CD4-positive, alpha-beta T cell (primary cell): Measurements from ENCODE around the gene DUS1L. TPM values are rescaled to one million over a fixed set of nuclear protein-coding genes. Genes with fewer than 3 reads are reported as not detected.

ENCODE experiments used
- ATAC-seq: fragments of 200-7000 bp; cut with Tn5 transposase; one replicate; pipeline ENCODE4 v1.10.0; 2022; ENCODE audit warnings: mild to moderate bottlenecking; ENCODE audit not compliant: poor library complexity
- CTCF ChIA-PET: fragments of 350-600 bp; sonication (Branson Sonifier 250); formaldehyde crosslinking; loops from one replicate; lab custom pipeline; 2021; ENCODE audit warnings: antibody characterized with exemption, inconsistent platforms; lab: Charles Lee
- POLR2A ChIA-PET: fragments of 350-600 bp; sonication (Branson Sonifier 250); formaldehyde crosslinking; loops from one replicate; lab custom pipeline; 2021; ENCODE audit warnings: antibody characterized with exemption, inconsistent platforms; lab: Charles Lee
- DNase-seq, 14 experiments: peaks; one replicate each; pipeline ENCODE4 v3.0.0-alpha.2; 2013 to 2020; ENCODE audit warnings: mixed read lengths in 2 of 14
- H3K27ac ChIP-seq, 2 donors: one replicate each; pipeline versions ENCODE4 v1.5.1 to v1.7.0; 2013; ENCODE audit warnings: low read length in 2 of 2, low read depth in 1 of 2, mild to moderate bottlenecking in 1 of 2
- H3K27me3 ChIP-seq, 2 experiments: 1 replicate in 1 of 2; 2 replicates in 1 of 2; pipeline versions ENCODE4 v1.6.1 to v1.7.0; 2013; ENCODE audit warnings: low read length in 2 of 2, control low read depth in 1 of 2, mild to moderate bottlenecking in 1 of 2, moderate library complexity in 1 of 2; ENCODE audit not compliant: insufficient read depth in 2 of 2, control insufficient read depth in 1 of 2
- H3K36me3 ChIP-seq: one replicate; pipeline ENCODE4 v1.6.1; 2013; ENCODE audit warnings: low read length, control low read depth; ENCODE audit not compliant: insufficient read depth
- H3K4me1 ChIP-seq: one replicate; pipeline ENCODE4 v1.6.1; 2013; ENCODE audit warnings: low read length, control low read depth; ENCODE audit not compliant: insufficient read depth
- H3K4me3 ChIP-seq: one replicate; pipeline ENCODE4 v1.5.1; 2013; ENCODE audit warnings: mild to moderate bottlenecking, low read length, moderate library complexity
- H3K9me3 ChIP-seq, 2 experiments: 1 replicate in 1 of 2; 2 replicates in 1 of 2; pipeline versions ENCODE4 v1.6.1 to v1.7.0; 2013; ENCODE audit warnings: low read length in 2 of 2, mild to moderate bottlenecking in 2 of 2, control low read depth in 1 of 2, moderate library complexity in 1 of 2; ENCODE audit not compliant: control insufficient read depth in 1 of 2, insufficient read depth in 1 of 2
- H3K27ac Mint-ChIP-seq: one replicate; pipeline ENCODE4 v1.8.0; 2020; ENCODE audit warnings: mixed read lengths
- H3K27me3 Mint-ChIP-seq: one replicate; pipeline ENCODE4 v1.8.0; 2021; ENCODE audit warnings: mixed read lengths
- H3K36me3 Mint-ChIP-seq: one replicate; pipeline ENCODE4 v1.8.0; 2021; ENCODE audit warnings: low read depth, mixed read lengths
- H3K4me1 Mint-ChIP-seq: one replicate; pipeline ENCODE4 v1.8.0; 2021; ENCODE audit warnings: low read depth, mixed read lengths
- H3K4me3 Mint-ChIP-seq: one replicate; pipeline ENCODE4 v1.8.0; 2020; ENCODE audit warnings: mild to moderate bottlenecking, mixed read lengths
- H3K9me3 Mint-ChIP-seq: one replicate; pipeline ENCODE4 v1.8.0; 2020; ENCODE audit warnings: mixed read lengths
- CTCF ChIP-seq: fragments of 200-600 bp; IDR thresholded peaks from one replicate; pipeline ENCODE4 v1.8.0; 2022; ENCODE audit warnings: antibody characterized with exemption, mild to moderate bottlenecking
- intact Hi-C, 2 experiments: fragments of 100-400 bp; cut with DNase I in 1 of 2; cut with micrococcal nuclease in 1 of 2; formaldehyde crosslinking; loops; one replicate each; pipeline versions ENCODE4 v1.15.1 to v1.9.0; 2023 to 2025; cut with DNase I, micrococcal nuclease
- total RNA-seq, 174 experiments: library from RNA in 2 of 174; stranded (reverse) in 2 of 174; gene quantifications; one replicate each; pipeline ENCODE4 v1.2.3 and lab custom pipeline; 2021 to 2026

The DUS1L gene
- total RNA-seq, 2 experiments from 2014 or later, result 160 to 163 TPM

GRCh38 chr17:82008258-82008940 lies 57.2 kb downstream of the DUS1L start:
- no peak for DNase-seq
- Histone ChIP-seq H3K27me3 (no peaks in the 10 kb centered on the region), H3K9me3 (no peaks in the 10 kb centered on the region), H3K4me1 (no peaks in the 10 kb centered on the region), H3K27ac (no peak overlapping the region), H3K36me3 (no peaks in the 10 kb centered on the region), H3K4me3 (no peak overlapping the region)
- Mint-ChIP-seq H3K27me3 (no peaks in the 10 kb centered on the region), H3K36me3 (no peaks in the 10 kb centered on the region), H3K27ac (no peak overlapping the region), H3K4me1 (no peaks in the 10 kb centered on the region), H3K9me3 (no peaks in the 10 kb centered on the region), H3K4me3 (no peak overlapping the region)
- TF ChIP-seq CTCF, result no peak
- POLR2A ChIA-PET, result no interaction called here
- intact Hi-C loops, result no loop called here
- ATAC-seq, result no peak
- CTCF ChIA-PET, result no interaction called here

Other genes starting within 250 kb of the DUS1L start
- 10 to 100 TPM; 36.9 to 37.7 TPM for gene MCRIP1, start 232.5 kb downstream of the DUS1L start, total RNA-seq
- not detected for gene PPP1R27, start 230.8 kb downstream of the DUS1L start, total RNA-seq
- gene P4HB, start 205.3 kb downstream of the DUS1L start, total RNA-seq, result 100 to 1,000 TPM; 223 to 233 TPM
- gene ARHGDIA, start 194.5 kb downstream of the DUS1L start, total RNA-seq, result 100 to 1,000 TPM; 706 to 715 TPM
- gene ALYREF, start 174.2 kb downstream of the DUS1L start, total RNA-seq, result 100 to 1,000 TPM in 1 of 2 experiments, 10 to 100 TPM in 1; 93.3 to 101 TPM
- 10 to 100 TPM; 27.9 to 28.9 TPM for gene ANAPC11, start 174.1 kb downstream of the DUS1L start, total RNA-seq
- under 1 TPM in 1 of 2 experiments, not detected in 1; 0.20 TPM for gene NPB, start 163.6 kb downstream of the DUS1L start, total RNA-seq
- gene PCYT2, start 154.4 kb downstream of the DUS1L start, total RNA-seq, result 10 to 100 TPM; 18.7 to 18.9 TPM
- 10 to 100 TPM; 56.7 to 57.5 TPM for gene SIRT7, start 147.6 kb downstream of the DUS1L start, total RNA-seq
- gene MAFG, start 138.1 kb downstream of the DUS1L start, total RNA-seq, result 10 to 100 TPM; 10.8 to 13.3 TPM
- 1 to 10 TPM in 1 of 2 experiments, under 1 TPM in 1; 0.38 to 1.0 TPM for gene PYCR1, start 128.5 kb downstream of the DUS1L start, total RNA-seq
- gene MYADML2, start 118.6 kb downstream of the DUS1L start, total RNA-seq, result not detected
- gene NOTUM, start 104.6 kb downstream of the DUS1L start, total RNA-seq, result not detected
- 10 to 100 TPM; 19.1 to 22.7 TPM for gene ASPSCR1, start 88.2 kb downstream of the DUS1L start, total RNA-seq
- 10 to 100 TPM; 14.9 to 19.6 TPM for gene CENPX, start 42.9 kb downstream of the DUS1L start, total RNA-seq
- gene LRRC45, start 42.5 kb downstream of the DUS1L start, total RNA-seq, result 10 to 100 TPM; 17.7 to 17.9 TPM
- 1 to 10 TPM; 3.3 to 5.3 TPM for gene RAC3, start 34.1 kb downstream of the DUS1L start, total RNA-seq
- 100 to 1,000 TPM; 103 to 119 TPM for gene DCXR, start 28.1 kb downstream of the DUS1L start, total RNA-seq
- gene RFNG, start 14.0 kb downstream of the DUS1L start, total RNA-seq, result 10 to 100 TPM; 28.1 to 31.2 TPM
- gene GPS1, start 13.9 kb downstream of the DUS1L start, total RNA-seq, result 10 to 100 TPM; 64.6 to 69.3 TPM
- gene FASN, start 32.4 kb upstream of the DUS1L start, total RNA-seq, result 100 to 1,000 TPM; 168 to 174 TPM
- 100 to 1,000 TPM; 129 to 135 TPM for gene CCDC57, start 147.0 kb upstream of the DUS1L start, total RNA-seq
- 10 to 100 TPM; 93.4 to 99.0 TPM for gene SLC16A3, start 163.2 kb upstream of the DUS1L start, total RNA-seq
- gene CSNK1D, start 207.9 kb upstream of the DUS1L start, total RNA-seq, result 100 to 1,000 TPM; 277 to 286 TPM